ENCODE data around the gene NFIX. TPM values are rescaled to one million over a fixed set of nuclear protein-coding genes. Genes with fewer than 3 reads are reported as not detected.
"Not testable (repeated sequence)": the region's sequence is repeated elsewhere in the genome, so short reads cannot be mapped to it uniquely, and the experiment has no call there.

Gene NFIX
- total and polyA plus RNA-seq, 9 donors = 30.3 to 256 (median 217) TPM

DNA sequence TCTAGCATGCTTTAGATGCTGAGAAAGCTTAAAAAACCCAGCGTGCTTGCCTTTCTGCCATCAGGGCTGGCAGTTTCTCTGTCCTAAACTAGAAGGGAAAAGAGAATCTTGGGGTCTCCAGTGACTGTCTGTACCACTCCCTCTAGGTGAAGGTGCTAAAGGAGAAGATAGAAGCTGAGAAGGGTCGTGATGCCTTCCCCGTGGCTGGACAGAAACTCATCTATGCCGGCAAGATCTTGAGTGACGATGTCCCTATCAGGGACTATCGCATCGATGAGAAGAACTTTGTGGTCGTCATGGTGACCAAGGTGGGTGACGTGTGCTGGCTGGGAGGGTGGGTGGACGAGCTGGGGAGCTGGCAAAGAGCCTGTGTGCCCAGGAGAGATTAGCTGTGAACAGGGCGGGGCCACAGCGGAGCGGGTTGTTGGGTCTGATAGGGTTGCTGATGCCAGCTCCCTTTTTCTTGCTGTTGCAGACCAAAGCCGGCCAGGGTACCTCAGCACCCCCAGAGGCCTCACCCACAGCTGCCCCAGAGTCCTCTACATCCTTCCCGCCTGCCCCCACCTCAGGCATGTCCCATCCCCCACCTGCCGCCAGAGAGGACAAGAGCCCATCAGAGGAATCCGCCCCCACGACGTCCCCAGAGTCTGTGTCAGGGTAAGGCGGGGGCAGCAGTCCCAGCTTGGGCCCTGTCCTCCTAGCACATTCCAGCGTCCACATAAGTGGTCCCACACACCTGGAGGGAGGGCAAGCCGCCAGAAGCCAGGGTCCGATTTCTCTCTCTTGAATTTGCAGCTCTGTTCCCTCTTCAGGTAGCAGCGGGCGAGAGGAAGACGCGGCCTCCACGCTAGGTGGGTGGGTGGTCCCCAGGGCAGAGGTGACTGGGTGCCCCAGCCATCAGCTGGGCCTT lies 47.3 kb upstream of the NFIX start:
- TF ChIP-seq, protein P1, sequence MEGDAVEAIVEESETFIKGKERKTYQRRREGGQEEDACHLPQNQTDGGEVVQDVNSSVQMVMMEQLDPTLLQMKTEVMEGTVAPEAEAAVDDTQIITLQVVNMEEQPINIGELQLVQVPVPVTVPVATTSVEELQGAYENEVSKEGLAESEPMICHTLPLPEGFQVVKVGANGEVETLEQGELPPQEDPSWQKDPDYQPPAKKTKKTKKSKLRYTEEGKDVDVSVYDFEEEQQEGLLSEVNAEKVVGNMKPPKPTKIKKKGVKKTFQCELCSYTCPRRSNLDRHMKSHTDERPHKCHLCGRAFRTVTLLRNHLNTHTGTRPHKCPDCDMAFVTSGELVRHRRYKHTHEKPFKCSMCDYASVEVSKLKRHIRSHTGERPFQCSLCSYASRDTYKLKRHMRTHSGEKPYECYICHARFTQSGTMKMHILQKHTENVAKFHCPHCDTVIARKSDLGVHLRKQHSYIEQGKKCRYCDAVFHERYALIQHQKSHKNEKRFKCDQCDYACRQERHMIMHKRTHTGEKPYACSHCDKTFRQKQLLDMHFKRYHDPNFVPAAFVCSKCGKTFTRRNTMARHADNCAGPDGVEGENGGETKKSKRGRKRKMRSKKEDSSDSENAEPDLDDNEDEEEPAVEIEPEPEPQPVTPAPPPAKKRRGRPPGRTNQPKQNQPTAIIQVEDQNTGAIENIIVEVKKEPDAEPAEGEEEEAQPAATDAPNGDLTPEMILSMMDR (IDR thresholded peaks at IDR 0.05) = no peak
- TF ChIP-seq EP300 (IDR thresholded peaks at IDR 0.05) (no peak), POLR2A (IDR thresholded peaks at IDR 0.05) (no peak)
- H3K4me3 ChIP-seq = no peak overlapping the region
- H3K27ac ChIP-seq = no peak overlapping the region
- 79 to 86% (median 82%) methylated on average over 28 of the region's 28 CpGs for WGBS, 3 donors
- intact Hi-C loops (cut with DNase I) = no loop called here
- H3K27me3 ChIP-seq = no peaks in the 10 kb centered on the region
- DNase-seq = peak in 3 of 5 donors; percentile 46 to 58 (median 51)
- no peaks in the 10 kb centered on the region for H3K9me3 ChIP-seq
- H3K36me3 ChIP-seq = no peaks in the 10 kb centered on the region
- no peaks in the 10 kb centered on the region for H3K4me1 ChIP-seq (ENCODE audit: insufficient read depth)

DNA sequence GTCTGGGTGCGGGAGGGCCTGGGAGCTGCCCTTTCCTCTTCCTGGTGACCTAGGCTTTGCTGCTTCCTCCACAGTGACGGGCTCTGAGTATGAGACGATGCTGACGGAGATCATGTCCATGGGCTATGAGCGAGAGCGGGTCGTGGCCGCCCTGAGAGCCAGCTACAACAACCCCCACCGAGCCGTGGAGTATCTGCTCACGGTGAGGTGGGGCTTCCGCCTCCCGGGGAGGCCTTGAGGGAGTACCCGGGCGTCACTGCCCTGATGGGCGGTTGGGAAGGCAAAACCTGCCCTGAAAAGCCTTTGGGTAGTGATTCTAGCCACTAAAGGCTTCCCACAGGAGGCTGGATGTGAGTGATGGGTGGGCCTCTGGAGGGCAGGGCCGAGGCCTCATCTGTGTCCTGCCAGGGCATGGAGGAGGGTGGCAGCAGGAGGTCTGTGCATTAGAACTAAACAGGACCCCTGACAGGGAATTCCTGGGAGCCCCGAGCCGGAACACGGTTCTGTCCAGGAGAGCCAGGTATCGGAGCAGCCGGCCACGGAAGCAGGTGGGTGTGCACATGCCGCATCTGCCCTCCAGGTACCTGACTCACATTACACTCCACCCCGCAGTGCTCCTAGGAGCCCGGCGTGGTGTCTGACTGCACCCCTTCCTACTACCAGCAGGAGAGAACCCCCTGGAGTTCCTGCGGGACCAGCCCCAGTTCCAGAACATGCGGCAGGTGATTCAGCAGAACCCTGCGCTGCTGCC lies 46.5 kb upstream of the NFIX start:
- Histone ChIP-seq H3K36me3 (no peaks in the 10 kb centered on the region), H3K27me3 (no peaks in the 10 kb centered on the region), H3K27ac (no peak overlapping the region), H3K9me3 (no peaks in the 10 kb centered on the region), H3K4me3 (no peak overlapping the region), H3K4me1 (ENCODE audit: insufficient read depth) (peaks cover 4% of the 10 kb centered on the region)
- intact Hi-C loops (cut with DNase I) = no loop called here
- no peak for DNase-seq
- 87 to 90% (median 88%) methylated on average over 29 to 30 of the region's 30 CpGs for WGBS, 3 donors
- TF ChIP-seq POLR2A (IDR thresholded peaks at IDR 0.05) (no peak), EP300 (IDR thresholded peaks at IDR 0.05) (no peak)

- H3K36me3 ChIP-seq = no peaks in the 10 kb centered on the region
- peaks cover 4% of the 10 kb centered on the region for H3K4me1 ChIP-seq (ENCODE audit: insufficient read depth)
- no peak for DNase-seq
- no peaks in the 10 kb centered on the region for H3K27me3 ChIP-seq
- H3K27ac ChIP-seq = no peak overlapping the region
- intact Hi-C loops (cut with DNase I) = no loop called here
- 62 to 76% (median 73%) methylated on average over 16 of the region's 16 CpGs for WGBS, 3 donors
- TF ChIP-seq EP300 (IDR thresholded peaks at IDR 0.05) = no peak
- no peak for TF ChIP-seq POLR2A (IDR thresholded peaks at IDR 0.05)
- TF ChIP-seq, protein P1 (IDR thresholded peaks at IDR 0.05) = no peak
- H3K4me3 ChIP-seq = no peak overlapping the region
- no peaks in the 10 kb centered on the region for H3K9me3 ChIP-seq
Observed at GRCh38 chr19:12949363-12950283, 45.7 kb upstream of the NFIX start.

DNA sequence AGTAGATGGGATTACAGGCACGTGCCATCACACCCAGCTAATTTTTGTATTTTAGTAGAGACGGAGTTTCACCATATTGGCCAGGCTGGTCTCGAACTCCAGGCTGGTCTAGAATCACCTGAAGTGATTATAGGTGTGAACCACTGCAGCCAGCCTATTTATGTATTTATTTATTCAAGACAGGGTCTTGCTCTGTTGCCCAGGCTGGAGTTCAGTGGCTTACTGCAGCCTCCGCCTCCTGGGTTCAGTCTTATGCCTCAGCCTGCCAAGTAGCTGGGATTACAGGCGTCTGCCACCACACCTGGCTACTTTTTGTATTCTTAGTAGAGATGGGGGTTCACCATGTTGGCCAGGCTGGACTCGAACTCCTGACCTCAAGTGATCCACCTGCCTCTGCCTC lies 43.2 kb upstream of the NFIX start:
- H3K9me3 ChIP-seq; intact Hi-C loops (cut with DNase I); DNase-seq; H3K27me3 ChIP-seq; H3K4me3 ChIP-seq; H3K4me1 ChIP-seq (ENCODE audit: insufficient read depth); H3K36me3 ChIP-seq: not testable (repeated sequence)
- peak overlapping the region in 1 of 2 donors; percentile 11 for H3K27ac ChIP-seq
- WGBS, 3 donors = 83 to 95% (median 85%) methylated on average over 6 of the region's 6 CpGs

Data from ovary (tissue), 9 donors.